Measurements from ENCODE around the gene MAML2. TPM values are rescaled to one million over a fixed set of nuclear protein-coding genes. Genes with fewer than 3 reads are reported as not detected.

MAML2 gene
- total RNA-seq, 4 donors from 2014 or later, result 34.3 to 58.8 (median 56.0) TPM

- TF ChIP-seq CTCF (IDR thresholded peaks at IDR 0.05; ENCODE audit: low read depth), result no peak
Measured at GRCh38 chr11:95950905-95951304, 392.1 kb downstream of the MAML2 start.

DNA sequence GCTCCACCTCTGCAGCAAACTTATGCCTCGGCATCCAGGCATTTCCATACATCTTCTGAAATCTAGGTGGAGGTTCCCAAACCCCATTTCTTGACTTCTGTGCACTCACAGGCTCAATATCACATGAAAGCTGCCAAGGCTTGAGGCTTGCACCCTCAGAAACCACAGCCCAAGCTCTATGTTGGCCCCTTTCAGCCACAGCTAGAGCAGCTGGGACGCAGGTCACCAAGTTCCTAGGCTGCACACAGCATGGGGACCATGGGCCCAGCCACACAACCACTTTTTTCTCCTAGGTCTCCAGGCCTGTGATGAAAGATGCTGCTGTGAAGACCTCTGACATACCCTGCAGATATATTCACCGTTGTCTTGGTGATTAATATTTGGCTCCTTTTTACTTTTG lies 394.4 kb downstream of the MAML2 start:
- no peak for TF ChIP-seq CTCF (IDR thresholded peaks at IDR 0.05; ENCODE audit: low read depth)

- TF ChIP-seq CTCF (IDR thresholded peaks at IDR 0.05; ENCODE audit: low read depth), result no peak
Measured at GRCh38 chr11:95944623-95945022, 398.4 kb downstream of the MAML2 start.

DNA sequence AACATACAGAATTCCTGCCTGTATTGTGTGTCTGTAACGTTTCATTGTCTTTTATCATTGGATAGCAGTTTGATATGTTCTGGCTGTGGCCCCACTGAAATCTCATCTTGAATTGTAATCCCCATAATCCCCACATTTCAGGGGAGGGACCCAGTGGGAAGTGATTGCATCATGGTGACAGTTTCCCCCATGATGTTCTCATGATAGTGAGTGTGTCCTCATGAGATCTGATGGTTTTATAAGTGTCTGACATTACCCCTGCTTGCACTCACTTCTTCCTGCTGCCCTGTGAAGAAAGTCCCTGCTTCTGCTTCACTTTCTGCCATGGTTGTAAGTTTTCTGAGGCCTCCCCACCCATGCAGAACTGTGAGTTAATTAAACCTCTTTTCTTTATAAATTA lies 399.4 kb downstream of the MAML2 start:
- TF ChIP-seq CTCF (IDR thresholded peaks at IDR 0.05; ENCODE audit: low read depth), result no peak

GRCh38 chr11:95939091-95939490 lies 403.9 kb downstream of the MAML2 start:
- no peak for TF ChIP-seq CTCF (IDR thresholded peaks at IDR 0.05; ENCODE audit: low read depth)

GRCh38 chr11:95937358-95937757 lies 405.6 kb downstream of the MAML2 start:
- TF ChIP-seq CTCF (IDR thresholded peaks at IDR 0.05; ENCODE audit: low read depth), result no peak

DNA sequence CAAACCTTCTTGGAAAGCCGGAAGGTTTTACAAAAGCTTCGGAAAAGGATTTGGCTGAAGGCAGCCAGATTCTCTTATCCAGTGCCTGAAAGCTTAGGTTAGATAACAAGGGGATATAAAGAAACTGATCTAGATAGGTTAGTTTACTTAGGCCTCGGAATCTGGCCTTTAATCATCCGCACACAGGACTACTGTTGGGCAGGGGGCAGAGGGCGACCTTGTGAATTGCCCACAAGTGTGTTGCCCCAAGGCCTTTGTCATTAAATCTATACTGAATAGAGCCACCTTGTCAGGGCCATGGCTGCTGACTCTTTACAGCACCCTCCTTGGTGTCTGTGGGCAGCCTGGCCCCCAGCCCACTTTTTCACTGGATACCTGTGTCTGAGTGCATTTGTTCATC lies 409.4 kb downstream of the MAML2 start:
- TF ChIP-seq CTCF (IDR thresholded peaks at IDR 0.05; ENCODE audit: low read depth), result no peak
